Bladder microvascular endothelial cell (primary cell): ENCODE data around the gene SNX7. TPM values are rescaled to one million over a fixed set of nuclear protein-coding genes. Genes with fewer than 3 reads are reported as not detected.

Source experiments
- total RNA-seq: library from RNA; depleted of rRNA; stranded (reverse); fragments of >200 nt; gene quantifications from 2 replicates; pipeline ENCODE4 v1.2.3, GENCODE V29; 2014

SNX7 gene, protein sequence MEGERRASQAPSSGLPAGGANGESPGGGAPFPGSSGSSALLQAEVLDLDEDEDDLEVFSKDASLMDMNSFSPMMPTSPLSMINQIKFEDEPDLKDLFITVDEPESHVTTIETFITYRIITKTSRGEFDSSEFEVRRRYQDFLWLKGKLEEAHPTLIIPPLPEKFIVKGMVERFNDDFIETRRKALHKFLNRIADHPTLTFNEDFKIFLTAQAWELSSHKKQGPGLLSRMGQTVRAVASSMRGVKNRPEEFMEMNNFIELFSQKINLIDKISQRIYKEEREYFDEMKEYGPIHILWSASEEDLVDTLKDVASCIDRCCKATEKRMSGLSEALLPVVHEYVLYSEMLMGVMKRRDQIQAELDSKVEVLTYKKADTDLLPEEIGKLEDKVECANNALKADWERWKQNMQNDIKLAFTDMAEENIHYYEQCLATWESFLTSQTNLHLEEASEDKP
- total RNA-seq, result 28.6 and 35.6 TPM in 2 replicates

GRCh38 chr1:98661544-98662355 is at the start of gene SNX7:
Gene SNX7 (plus strand): TSS chr1:98661721. CDS start chr1:98661732, 11 bp downstream.

